HepG2 (cell line): Measurements from ENCODE around the gene KCTD1. TPM values are rescaled to one million over a fixed set of nuclear protein-coding genes. Genes with fewer than 3 reads are reported as not detected.

Experiments used
- ADNP ChIP-seq: sonication (generic); formaldehyde crosslinking; IDR thresholded peaks from 2 replicates; pipeline ENCODE4 v1.4.0; 2020; ENCODE audit warnings: missing genetic modification reagents
- CBX1 ChIP-seq: IDR thresholded peaks from one replicate; pipeline ENCODE4 v1.6.1; 2016; ENCODE audit warnings: antibody characterized with exemption, low read depth
- HMG20A ChIP-seq: IDR thresholded peaks from 2 replicates; pipeline ENCODE4 v1.6.1; 2016; ENCODE audit warnings: borderline replicate concordance
- KDM3A ChIP-seq: IDR thresholded peaks from 2 replicates; pipeline ENCODE4 v1.6.1; 2018; ENCODE audit warnings: low read depth, missing compliant biosample characterization
- MIXL1 ChIP-seq: IDR thresholded peaks from 2 replicates; pipeline ENCODE4 v1.6.1; 2016
- NR2F1 ChIP-seq, 2 experiments: fragments of 450-650 bp in 1 of 2; formaldehyde crosslinking in 1 of 2; IDR thresholded peaks; 2 replicates each; pipeline versions ENCODE4 v1.5.0 to v1.6.1; 2016 to 2020; ENCODE audit warnings: mild to moderate bottlenecking in 1 of 2, missing compliant biosample characterization in 1 of 2, missing genetic modification reagents in 1 of 2, moderate library complexity in 1 of 2
- ZBTB7A ChIP-seq: sonication (generic); formaldehyde crosslinking; IDR thresholded peaks from 2 replicates; pipeline ENCODE4 v1.8.0; 2022; ENCODE audit warnings: mild to moderate bottlenecking, missing genetic modification reagents
- ZNF232 ChIP-seq: sonication (generic); formaldehyde crosslinking; IDR thresholded peaks from 2 replicates; pipeline ENCODE4 v1.4.0; 2020; ENCODE audit warnings: missing genetic modification reagents, borderline replicate concordance
- ZNF282 ChIP-seq: fragments of 450-650 bp; IDR thresholded peaks from 2 replicates; pipeline ENCODE4 v1.6.1; 2018; ENCODE audit not compliant: partially characterized antibody
- polyA plus RNA-seq, 8 experiments: library from polyadenylated mRNA; depleted of rRNA in 3 of 8; stranded (reverse) in 7 of 8; unstranded in 1 of 8; fragments of >200 nt; fragmentation: Illumina TruSeq in 4 of 8; extraction: Trizol in 4 of 8; gene quantifications; 2 replicates each; pipeline versions ENCODE4 v1.2.1 to v1.2.3, GENCODE V29; 2011 to 2016; ENCODE audit warnings: low read depth in 4 of 8, missing spikeins in 1 of 8, mixed read lengths in 1 of 8; ENCODE audit not compliant: insufficient read depth in 1 of 8
- total RNA-seq, 5 experiments: library from RNA; depleted of rRNA; stranded (reverse); fragments of >200 nt; fragmentation: Illumina TruSeq; extraction: Trizol; gene quantifications; 2 replicates each; pipeline ENCODE4 v1.2.3, GENCODE V29; 2016; ENCODE audit warnings: low read depth in 1 of 5
- TF ChIP-seq, protein P1 (sequence below): sonication (generic); formaldehyde crosslinking; IDR thresholded peaks from 2 replicates; pipeline ENCODE4 v1.4.0; 2020; ENCODE audit warnings: missing genetic modification reagents, borderline replicate concordance
- TF ChIP-seq, protein P2 (sequence below): IDR thresholded peaks from 2 replicates; pipeline ENCODE4 v1.6.1; 2016
- TF ChIP-seq, protein P3 (sequence below): fragments of 450-650 bp; IDR thresholded peaks from 2 replicates; pipeline ENCODE4 v1.6.1; 2017
- TF ChIP-seq, protein P4 (sequence below): sonication (generic); formaldehyde crosslinking; IDR thresholded peaks from 2 replicates; pipeline ENCODE4 v1.5.1; 2020; ENCODE audit warnings: mild to moderate bottlenecking, missing genetic modification reagents, moderate library complexity
- TF ChIP-seq, protein P5 (sequence below): sonication (generic); formaldehyde crosslinking; IDR thresholded peaks from 2 replicates; pipeline ENCODE4 v1.4.0; 2020; ENCODE audit warnings: missing genetic modification reagents

Gene KCTD1
- total and polyA plus RNA-seq, 2 of the 13 experiments (the other 11 are each of a cell fraction or from before 2014, with no cell fraction given) = 2.7 to 6.8 TPM

DNA sequence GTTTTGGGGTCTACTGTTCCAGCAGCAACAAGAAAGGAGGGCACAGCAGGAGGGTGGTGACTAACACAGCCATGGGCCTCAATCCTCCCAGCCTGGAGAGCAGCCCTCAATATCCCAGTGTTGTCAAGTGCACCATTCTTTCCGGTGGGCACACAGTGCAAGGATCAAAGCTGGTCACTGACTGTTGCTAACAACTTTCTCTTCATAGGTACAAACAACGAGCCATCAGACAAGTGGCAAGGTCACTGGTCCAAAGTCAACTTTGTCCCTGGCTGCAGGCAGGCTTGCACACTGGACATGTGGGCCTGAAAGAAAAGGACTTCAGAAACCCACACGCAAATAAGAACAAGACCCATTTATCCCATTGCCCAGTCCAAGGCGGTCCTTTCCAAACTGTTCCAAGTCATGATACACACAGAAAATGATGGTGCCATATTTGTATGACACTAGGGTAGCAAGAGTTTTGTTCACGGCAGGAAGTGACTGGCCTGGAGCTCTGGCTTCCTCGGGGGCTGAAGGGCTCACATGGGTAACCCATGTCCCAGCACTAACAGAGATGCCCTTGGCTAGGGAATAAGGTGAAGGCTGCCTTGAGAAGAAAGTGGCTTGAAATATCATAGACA, 57.0 kb downstream of the KCTD1 start (continued):
- TF ChIP-seq, protein P1, sequence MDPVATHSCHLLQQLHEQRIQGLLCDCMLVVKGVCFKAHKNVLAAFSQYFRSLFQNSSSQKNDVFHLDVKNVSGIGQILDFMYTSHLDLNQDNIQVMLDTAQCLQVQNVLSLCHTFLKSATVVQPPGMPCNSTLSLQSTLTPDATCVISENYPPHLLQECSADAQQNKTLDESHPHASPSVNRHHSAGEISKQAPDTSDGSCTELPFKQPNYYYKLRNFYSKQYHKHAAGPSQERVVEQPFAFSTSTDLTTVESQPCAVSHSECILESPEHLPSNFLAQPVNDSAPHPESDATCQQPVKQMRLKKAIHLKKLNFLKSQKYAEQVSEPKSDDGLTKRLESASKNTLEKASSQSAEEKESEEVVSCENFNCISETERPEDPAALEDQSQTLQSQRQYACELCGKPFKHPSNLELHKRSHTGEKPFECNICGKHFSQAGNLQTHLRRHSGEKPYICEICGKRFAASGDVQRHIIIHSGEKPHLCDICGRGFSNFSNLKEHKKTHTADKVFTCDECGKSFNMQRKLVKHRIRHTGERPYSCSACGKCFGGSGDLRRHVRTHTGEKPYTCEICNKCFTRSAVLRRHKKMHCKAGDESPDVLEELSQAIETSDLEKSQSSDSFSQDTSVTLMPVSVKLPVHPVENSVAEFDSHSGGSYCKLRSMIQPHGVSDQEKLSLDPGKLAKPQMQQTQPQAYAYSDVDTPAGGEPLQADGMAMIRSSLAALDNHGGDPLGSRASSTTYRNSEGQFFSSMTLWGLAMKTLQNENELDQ = peak; percentile 11; the same call in 1 of the 2 replicates
- TF ChIP-seq, protein P2, sequence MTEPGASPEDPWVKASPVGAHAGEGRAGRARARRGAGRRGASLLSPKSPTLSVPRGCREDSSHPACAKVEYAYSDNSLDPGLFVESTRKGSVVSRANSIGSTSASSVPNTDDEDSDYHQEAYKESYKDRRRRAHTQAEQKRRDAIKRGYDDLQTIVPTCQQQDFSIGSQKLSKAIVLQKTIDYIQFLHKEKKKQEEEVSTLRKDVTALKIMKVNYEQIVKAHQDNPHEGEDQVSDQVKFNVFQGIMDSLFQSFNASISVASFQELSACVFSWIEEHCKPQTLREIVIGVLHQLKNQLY (CRISPR knock-in tag) = peak; percentile 71; the same call in 1 of the 2 replicates
- TF ChIP-seq NR2F1 (CRISPR knock-in tag; IDR thresholded peaks at IDR 0.05) = peak; percentile 24 to 52; a peak in 3 of 4 replicates
- peak; percentile 88 for TF ChIP-seq HMG20A (CRISPR knock-in tag)
- TF ChIP-seq, protein P3, sequence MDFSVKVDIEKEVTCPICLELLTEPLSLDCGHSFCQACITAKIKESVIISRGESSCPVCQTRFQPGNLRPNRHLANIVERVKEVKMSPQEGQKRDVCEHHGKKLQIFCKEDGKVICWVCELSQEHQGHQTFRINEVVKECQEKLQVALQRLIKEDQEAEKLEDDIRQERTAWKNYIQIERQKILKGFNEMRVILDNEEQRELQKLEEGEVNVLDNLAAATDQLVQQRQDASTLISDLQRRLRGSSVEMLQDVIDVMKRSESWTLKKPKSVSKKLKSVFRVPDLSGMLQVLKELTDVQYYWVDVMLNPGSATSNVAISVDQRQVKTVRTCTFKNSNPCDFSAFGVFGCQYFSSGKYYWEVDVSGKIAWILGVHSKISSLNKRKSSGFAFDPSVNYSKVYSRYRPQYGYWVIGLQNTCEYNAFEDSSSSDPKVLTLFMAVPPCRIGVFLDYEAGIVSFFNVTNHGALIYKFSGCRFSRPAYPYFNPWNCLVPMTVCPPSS = no peak
- peak; percentile 61 for TF ChIP-seq CBX1
- TF ChIP-seq ZNF232 (CRISPR knock-in tag) = no peak
- 0 out of 2 replicates have a peak, but pooled peaks have one; percentile 43 for TF ChIP-seq MIXL1 (CRISPR knock-in tag)
- no peak for TF ChIP-seq ADNP (CRISPR knock-in tag)
- TF ChIP-seq ZBTB7A (CRISPR knock-in tag) = peak; percentile 77
- TF ChIP-seq, protein P4, sequence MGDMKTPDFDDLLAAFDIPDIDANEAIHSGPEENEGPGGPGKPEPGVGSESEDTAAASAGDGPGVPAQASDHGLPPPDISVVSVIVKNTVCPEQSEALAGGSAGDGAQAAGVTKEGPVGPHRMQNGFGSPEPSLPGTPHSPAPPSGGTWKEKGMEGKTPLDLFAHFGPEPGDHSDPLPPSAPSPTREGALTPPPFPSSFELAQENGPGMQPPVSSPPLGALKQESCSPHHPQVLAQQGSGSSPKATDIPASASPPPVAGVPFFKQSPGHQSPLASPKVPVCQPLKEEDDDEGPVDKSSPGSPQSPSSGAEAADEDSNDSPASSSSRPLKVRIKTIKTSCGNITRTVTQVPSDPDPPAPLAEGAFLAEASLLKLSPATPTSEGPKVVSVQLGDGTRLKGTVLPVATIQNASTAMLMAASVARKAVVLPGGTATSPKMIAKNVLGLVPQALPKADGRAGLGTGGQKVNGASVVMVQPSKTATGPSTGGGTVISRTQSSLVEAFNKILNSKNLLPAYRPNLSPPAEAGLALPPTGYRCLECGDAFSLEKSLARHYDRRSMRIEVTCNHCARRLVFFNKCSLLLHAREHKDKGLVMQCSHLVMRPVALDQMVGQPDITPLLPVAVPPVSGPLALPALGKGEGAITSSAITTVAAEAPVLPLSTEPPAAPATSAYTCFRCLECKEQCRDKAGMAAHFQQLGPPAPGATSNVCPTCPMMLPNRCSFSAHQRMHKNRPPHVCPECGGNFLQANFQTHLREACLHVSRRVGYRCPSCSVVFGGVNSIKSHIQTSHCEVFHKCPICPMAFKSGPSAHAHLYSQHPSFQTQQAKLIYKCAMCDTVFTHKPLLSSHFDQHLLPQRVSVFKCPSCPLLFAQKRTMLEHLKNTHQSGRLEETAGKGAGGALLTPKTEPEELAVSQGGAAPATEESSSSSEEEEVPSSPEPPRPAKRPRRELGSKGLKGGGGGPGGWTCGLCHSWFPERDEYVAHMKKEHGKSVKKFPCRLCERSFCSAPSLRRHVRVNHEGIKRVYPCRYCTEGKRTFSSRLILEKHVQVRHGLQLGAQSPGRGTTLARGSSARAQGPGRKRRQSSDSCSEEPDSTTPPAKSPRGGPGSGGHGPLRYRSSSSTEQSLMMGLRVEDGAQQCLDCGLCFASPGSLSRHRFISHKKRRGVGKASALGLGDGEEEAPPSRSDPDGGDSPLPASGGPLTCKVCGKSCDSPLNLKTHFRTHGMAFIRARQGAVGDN = peak; percentile 76
- peak; percentile 43; the same call in 1 of the 2 replicates for TF ChIP-seq KDM3A (CRISPR knock-in tag)
- no peak for TF ChIP-seq ZNF282
- TF ChIP-seq, protein P5, sequence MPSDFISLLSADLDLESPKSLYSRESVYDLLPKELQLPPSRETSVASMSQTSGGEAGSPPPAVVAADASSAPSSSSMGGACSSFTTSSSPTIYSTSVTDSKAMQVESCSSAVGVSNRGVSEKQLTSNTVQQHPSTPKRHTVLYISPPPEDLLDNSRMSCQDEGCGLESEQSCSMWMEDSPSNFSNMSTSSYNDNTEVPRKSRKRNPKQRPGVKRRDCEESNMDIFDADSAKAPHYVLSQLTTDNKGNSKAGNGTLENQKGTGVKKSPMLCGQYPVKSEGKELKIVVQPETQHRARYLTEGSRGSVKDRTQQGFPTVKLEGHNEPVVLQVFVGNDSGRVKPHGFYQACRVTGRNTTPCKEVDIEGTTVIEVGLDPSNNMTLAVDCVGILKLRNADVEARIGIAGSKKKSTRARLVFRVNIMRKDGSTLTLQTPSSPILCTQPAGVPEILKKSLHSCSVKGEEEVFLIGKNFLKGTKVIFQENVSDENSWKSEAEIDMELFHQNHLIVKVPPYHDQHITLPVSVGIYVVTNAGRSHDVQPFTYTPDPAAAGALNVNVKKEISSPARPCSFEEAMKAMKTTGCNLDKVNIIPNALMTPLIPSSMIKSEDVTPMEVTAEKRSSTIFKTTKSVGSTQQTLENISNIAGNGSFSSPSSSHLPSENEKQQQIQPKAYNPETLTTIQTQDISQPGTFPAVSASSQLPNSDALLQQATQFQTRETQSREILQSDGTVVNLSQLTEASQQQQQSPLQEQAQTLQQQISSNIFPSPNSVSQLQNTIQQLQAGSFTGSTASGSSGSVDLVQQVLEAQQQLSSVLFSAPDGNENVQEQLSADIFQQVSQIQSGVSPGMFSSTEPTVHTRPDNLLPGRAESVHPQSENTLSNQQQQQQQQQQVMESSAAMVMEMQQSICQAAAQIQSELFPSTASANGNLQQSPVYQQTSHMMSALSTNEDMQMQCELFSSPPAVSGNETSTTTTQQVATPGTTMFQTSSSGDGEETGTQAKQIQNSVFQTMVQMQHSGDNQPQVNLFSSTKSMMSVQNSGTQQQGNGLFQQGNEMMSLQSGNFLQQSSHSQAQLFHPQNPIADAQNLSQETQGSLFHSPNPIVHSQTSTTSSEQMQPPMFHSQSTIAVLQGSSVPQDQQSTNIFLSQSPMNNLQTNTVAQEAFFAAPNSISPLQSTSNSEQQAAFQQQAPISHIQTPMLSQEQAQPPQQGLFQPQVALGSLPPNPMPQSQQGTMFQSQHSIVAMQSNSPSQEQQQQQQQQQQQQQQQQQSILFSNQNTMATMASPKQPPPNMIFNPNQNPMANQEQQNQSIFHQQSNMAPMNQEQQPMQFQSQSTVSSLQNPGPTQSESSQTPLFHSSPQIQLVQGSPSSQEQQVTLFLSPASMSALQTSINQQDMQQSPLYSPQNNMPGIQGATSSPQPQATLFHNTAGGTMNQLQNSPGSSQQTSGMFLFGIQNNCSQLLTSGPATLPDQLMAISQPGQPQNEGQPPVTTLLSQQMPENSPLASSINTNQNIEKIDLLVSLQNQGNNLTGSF (CRISPR knock-in tag) = no peak
